DMS114 treated with DMSO at 0.1 percent for 48 hours (cell line): ENCODE results near the gene GYS1.

ENCODE experiments used
- DNase-seq: peaks from one replicate; lab custom pipeline; 2025; ENCODE audit not compliant: unreplicated experiment; lab: John Stamatoyannopoulos, UW

The GYS1 gene

GRCh38 chr19:48990400-48990799 lies 2.7 kb downstream of the GYS1 start:
- no peak for DNase-seq

- no peak for DNase-seq
Measured at GRCh38 chr19:48989701-48990291, 3.3 kb downstream of the GYS1 start.

DNA sequence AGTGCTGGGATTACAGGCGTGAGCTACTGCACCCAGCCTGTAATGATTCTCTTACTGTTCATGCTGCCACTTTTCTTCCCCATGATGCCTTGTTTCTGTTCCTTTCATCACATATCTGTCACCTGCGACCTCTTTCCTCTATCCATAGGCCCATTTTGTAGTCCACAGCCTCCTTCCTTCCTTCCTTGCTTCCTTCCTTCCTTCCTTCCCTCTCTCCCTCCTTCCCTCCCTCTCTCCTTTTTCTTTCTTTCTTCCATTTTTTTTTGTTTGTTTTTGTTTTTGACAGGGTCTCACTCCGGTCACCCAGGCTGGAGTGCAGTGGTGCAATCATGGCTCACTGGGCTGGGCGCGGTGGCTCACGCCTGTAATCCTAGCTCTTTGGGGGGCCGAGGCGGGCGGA lies 4.2 kb downstream of the GYS1 start:
- DNase-seq = no peak

DNA sequence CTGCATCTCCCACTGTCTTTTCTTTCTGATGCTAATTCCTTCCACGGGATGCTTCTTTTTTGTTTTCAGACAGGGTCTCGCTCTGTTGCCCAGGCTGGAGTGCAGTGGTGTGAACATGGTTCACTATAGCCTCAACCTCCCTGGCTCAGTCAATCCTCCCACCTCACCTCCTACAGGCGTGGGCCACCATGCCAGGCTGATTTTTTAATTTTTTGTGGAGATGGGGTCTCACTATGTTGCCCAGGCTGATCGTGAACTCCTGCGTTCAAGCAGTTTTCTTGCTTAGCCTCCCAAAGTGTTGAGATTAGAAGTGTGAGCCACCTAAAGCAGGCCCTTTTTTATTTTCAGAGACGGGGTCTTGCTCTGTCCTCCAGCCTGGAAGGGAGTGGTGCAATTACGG lies 4.8 kb downstream of the GYS1 start:
- DNase-seq = no peak

- DNase-seq = no peak
Measured at GRCh38 chr19:48987323-48987722, 5.8 kb downstream of the GYS1 start.

DNA sequence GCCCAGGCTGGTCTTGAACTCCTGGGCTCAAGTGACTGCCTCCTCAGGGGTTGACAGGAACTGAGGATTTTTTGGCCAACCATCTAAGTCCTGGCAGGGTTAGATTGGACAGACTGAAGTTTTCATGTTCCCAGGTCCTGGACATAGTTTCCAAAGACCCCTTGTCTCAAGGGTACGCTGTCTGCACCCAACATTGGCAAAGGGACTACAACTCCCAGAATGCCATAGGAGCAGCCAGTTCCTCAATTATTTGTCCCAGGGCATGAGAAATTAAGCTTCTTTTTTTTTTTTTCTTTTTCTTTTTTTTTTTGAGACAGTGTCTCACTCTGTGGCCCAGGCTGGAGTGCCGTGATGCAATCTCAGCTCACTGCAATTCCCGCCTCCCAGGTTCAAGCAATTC lies 6.9 kb downstream of the GYS1 start:
- no peak for DNase-seq

GRCh38 chr19:48985711-48986110 lies 7.4 kb downstream of the GYS1 start:
- DNase-seq = no peak

GRCh38 chr19:48982280-48982679 lies 10.8 kb downstream of the GYS1 start:
- no peak for DNase-seq

DNA sequence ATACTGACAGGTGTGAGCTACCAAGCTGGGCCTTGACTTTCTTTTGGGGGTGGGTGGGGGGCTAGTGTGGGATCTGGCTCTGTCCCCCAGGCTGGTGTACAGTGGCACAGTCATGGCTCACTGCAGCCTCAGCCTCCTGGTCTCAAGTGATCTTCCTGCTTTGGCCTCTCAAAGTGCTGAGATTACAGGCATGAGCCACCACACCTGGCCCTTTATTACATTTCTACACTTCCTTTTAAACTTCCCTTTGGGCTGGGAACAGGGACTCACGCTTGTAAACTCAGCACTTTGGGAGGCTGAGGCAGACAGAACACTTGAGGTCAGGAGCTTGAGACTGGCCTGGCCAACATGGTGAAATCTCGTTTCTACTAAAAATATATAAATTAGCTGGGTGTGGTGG lies 16.0 kb downstream of the GYS1 start:
- no peak for DNase-seq

GRCh38 chr19:48975947-48976847 lies 16.9 kb downstream of the GYS1 start:
- no peak for DNase-seq

DNA sequence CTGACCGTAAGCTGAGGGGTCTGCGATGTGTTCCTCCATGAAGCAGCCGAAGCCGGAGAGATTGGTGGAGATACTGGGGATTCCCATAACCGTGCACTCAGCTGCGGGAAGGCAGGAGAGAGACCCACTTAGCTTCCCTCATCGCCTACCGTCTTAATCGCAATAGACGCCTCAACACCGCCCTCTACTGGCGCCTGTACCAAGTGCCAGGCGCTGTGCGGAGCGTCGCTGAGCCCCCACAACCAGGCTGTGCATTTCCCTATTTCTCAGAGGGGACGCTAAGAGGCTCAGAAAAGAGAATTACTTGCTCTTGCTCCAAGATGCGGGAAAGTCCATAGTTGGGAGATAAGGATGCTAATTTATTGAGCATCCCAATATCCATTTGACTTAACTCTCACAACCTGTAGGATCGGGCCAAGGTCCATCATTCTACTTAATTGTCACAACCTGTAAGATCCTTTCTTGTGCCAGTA lies 22.1 kb downstream of the GYS1 start:
- DNase-seq = peak; percentile 11

- no peak for DNase-seq
Measured at GRCh38 chr19:48970139-48970766, 22.9 kb downstream of the GYS1 start.

GRCh38 chr19:48969276-48970138 lies 23.6 kb downstream of the GYS1 start:
- no peak for DNase-seq

DNA sequence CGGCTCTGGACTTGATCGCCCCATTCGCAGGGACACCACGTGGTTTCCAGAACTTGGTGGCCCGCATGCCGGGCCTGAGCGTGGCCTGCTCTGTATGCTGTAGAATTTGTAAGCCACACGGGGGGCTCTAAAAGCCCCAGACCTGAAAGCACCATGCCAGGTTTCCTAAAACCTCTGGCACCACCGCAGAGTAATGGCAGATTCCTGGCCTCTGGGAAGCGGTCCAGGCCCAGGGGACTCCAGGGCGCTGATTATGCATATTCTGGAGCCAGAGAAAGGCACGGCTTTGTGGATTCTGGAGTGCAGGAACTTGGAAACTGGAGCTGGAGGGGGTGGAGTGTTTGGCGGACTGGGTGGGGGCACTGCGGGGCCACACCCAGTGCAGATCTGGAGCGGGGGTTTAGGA lies 24.3 kb downstream of the GYS1 start:
- no peak for DNase-seq

- DNase-seq = no peak
Measured at GRCh38 chr19:48968179-48968661, 24.9 kb downstream of the GYS1 start.

DNA sequence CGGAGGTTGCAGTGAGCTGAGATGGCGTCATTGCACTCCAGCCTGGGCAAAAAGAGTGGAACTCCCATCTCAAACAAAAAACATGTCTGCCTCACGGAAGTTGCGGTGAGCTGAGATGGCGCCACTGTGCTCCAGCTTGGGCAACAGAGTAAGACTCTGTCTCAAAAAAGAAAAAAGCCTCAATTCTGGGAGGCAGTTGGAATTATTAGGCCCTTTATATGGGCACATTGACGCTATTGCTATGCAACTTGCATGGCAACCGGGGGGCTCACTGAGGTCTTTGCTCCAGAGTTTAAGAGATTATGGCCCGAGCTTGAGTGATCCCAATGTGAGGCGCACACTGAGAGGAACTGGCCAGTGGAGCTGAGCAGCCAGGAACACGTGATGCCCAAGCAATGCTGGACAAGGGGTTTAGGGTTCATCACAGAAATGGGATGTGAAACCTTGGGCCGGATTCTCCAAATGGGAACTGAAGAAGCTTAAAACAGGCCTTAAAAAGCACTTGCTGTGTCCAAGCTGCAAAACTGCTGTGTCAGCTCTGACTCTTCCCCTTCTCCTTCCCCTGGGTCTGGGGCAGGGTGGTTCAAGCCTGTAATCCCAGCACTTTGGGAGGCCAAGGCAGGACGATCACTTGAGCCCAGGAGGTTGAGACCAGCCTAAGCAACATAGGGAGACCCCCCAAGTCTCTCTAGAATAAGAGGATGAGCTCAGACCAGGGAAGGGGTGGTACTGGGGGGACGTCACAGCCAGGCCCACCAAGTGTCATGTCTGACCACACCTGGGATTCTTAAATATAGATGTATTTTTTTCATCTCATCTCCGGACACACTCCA lies 25.5 kb downstream of the GYS1 start:
- no peak for DNase-seq

GRCh38 chr19:48966541-48967345 lies 26.4 kb downstream of the GYS1 start:
- DNase-seq = no peak

GRCh38 chr19:48965806-48966540 lies 27.1 kb downstream of the GYS1 start:
- DNase-seq = peak; percentile 71
